MM.1S (cell line): ENCODE measurements around the gene CHD2.

ENCODE experiments used
- CTCF ChIP-seq: fragments of 300-600 bp; sonication (generic); IDR thresholded peaks from 2 replicates; pipeline ENCODE4 v1.5.1; 2016; ENCODE audit warnings: antibody characterized with exemption, low read length, mixed read lengths
- EZH2 ChIP-seq: fragments of 300-600 bp; sonication (generic); optimal IDR thresholded peaks from 2 replicates; pipeline ENCODE3; 2017; ENCODE audit warnings: low read depth, mild to moderate bottlenecking, antibody characterized with exemption, low read length, mixed read lengths
- EZH2phosphoT487 ChIP-seq: fragments of 300-600 bp; sonication (generic); IDR thresholded peaks from 2 replicates; pipeline ENCODE4 v1.6.1; 2018; ENCODE audit warnings: antibody characterized with exemption, low read length

GRCh38 chr15:93037820-93038705 lies 137.9 kb downstream of the CHD2 start:
- TF ChIP-seq CTCF: no peak
- TF ChIP-seq EZH2: no peak
- no peak for TF ChIP-seq EZH2phosphoT487
